ENCODE measurements around the gene LAMA2.
"Not testable (repeated sequence)": the region's sequence is repeated elsewhere in the genome, so short reads cannot be mapped to it uniquely, and the experiment has no call there.

Gene LAMA2

GRCh38 chr6:129134535-129134934, 251.6 kb downstream of the LAMA2 start:
- no peak for DNase-seq

GRCh38 chr6:129135451-129135850, 252.5 kb downstream of the LAMA2 start:
- no peak for DNase-seq

- no peak for DNase-seq
Measured at GRCh38 chr6:129136751-129137150, 253.8 kb downstream of the LAMA2 start.

GRCh38 chr6:129138739-129139405, 255.9 kb downstream of the LAMA2 start:
- no peak for DNase-seq

- DNase-seq = no peak
Measured at GRCh38 chr6:129140526-129140925, 257.6 kb downstream of the LAMA2 start.

- DNase-seq = no peak
Measured at GRCh38 chr6:129141499-129141898, 258.6 kb downstream of the LAMA2 start.

GRCh38 chr6:129146902-129147301, 264.0 kb downstream of the LAMA2 start:
- no peak for DNase-seq

GRCh38 chr6:129150507-129150906, 267.6 kb downstream of the LAMA2 start:
- DNase-seq = no peak

- DNase-seq = no peak
Measured at GRCh38 chr6:129153257-129153656, 270.3 kb downstream of the LAMA2 start.

GRCh38 chr6:129159242-129159641, 276.3 kb downstream of the LAMA2 start:
- not testable (repeated sequence) for DNase-seq

- DNase-seq = no peak
Measured at GRCh38 chr6:129162605-129163004, 279.7 kb downstream of the LAMA2 start.

GRCh38 chr6:129163551-129163950, 280.6 kb downstream of the LAMA2 start:
- DNase-seq = no peak

- no peak for DNase-seq
Measured at GRCh38 chr6:129164032-129164431, 281.1 kb downstream of the LAMA2 start.

- DNase-seq = not testable (repeated sequence)
Measured at GRCh38 chr6:129172279-129172995, 289.5 kb downstream of the LAMA2 start.

- DNase-seq = no peak
Measured at GRCh38 chr6:129175066-129175465, 292.1 kb downstream of the LAMA2 start.

- no peak for DNase-seq
Measured at GRCh38 chr6:129177801-129178200, 294.9 kb downstream of the LAMA2 start.

- DNase-seq = no peak
Measured at GRCh38 chr6:129179283-129179682, 296.3 kb downstream of the LAMA2 start.

- DNase-seq = no peak
Measured at GRCh38 chr6:129181001-129181400, 298.1 kb downstream of the LAMA2 start.

GRCh38 chr6:129183187-129183591, 300.3 kb downstream of the LAMA2 start:
- DNase-seq = no peak

- no peak for DNase-seq
Measured at GRCh38 chr6:129183681-129184301, 300.9 kb downstream of the LAMA2 start.

GRCh38 chr6:129184324-129184723, 301.4 kb downstream of the LAMA2 start:
- no peak for DNase-seq

- DNase-seq = no peak
Measured at GRCh38 chr6:129184808-129185366, 301.9 kb downstream of the LAMA2 start.

- no peak for DNase-seq
Measured at GRCh38 chr6:129186988-129187387, 304.1 kb downstream of the LAMA2 start.

GRCh38 chr6:129188306-129188705, 305.4 kb downstream of the LAMA2 start:
- DNase-seq = no peak

Measured in stimulated activated naive CD4-positive, alpha-beta T cell treated with Interleukin-2 at 50 U/mL for 16 hours (primary cell).